ENCODE measurements around the gene KLF6. TPM values are rescaled to one million over a fixed set of nuclear protein-coding genes. Genes with fewer than 3 reads are reported as not detected.

Gene KLF6
- total and polyA plus RNA-seq, 2 donors (not counting 1 experiment from before 2014, with no cell fraction given): 96.1 to 105 TPM

DNA sequence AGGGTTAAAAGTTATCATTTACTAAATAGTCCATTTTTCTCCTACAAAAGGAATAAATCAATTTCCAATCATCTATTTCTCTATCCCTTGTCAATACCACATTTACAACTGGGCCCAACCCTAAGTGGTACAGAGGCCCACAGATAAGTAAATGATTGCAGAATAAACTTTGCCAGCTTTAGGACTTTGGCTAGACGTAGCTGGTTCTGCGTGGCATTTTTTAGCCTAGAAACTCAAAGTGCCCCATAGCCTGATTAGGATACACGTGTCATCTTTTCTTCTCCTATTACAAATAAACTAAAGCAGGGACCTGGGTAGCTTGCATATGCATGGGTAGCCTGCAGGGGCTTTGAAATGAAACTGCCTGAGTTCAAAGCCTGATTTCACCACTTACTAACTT lies 56.4 kb downstream of the KLF6 start:
- H3K9ac ChIP-seq (ENCODE audit: insufficient read depth, low read length): no peak overlapping the region
- H3K27ac ChIP-seq (ENCODE audit: insufficient read depth, low read length): no peak overlapping the region
- no peaks in the 10 kb centered on the region for H4K20me1 ChIP-seq (ENCODE audit: control insufficient read depth, extremely low read depth, insufficient read depth, low read length)
- H3K79me2 ChIP-seq (ENCODE audit: control insufficient read depth, insufficient read depth, low read length): no peaks in the 10 kb centered on the region
- no peak overlapping the region for H3K4me3 ChIP-seq (replicated peaks in 1 of 4; ENCODE audit: control extremely low read depth in 1 of 4, insufficient read depth in 1 of 4, low read depth in 3 of 4, low read length in 4 of 4)
- TF ChIP-seq EZH2 (IDR thresholded peaks at IDR 0.05; ENCODE audit: low read length, missing control alignments) (no peak), CTCF (conservative IDR thresholded peaks at IDR 0.05 in 1 of 2, IDR thresholded peaks at IDR 0.05 in 1 of 2; ENCODE audit: low read depth in 1 of 2, low read length in 2 of 2) (no peak)
- no peaks in the 10 kb centered on the region for H3K4me1 ChIP-seq (ENCODE audit: control insufficient read depth, extremely low read depth, insufficient read depth, low read length)
- H3K4me2 ChIP-seq (ENCODE audit: extremely low read depth, insufficient read depth, low read length): no peak overlapping the region
- DNase-seq (ENCODE audit: low read depth in 2 of 2): no peak
- H2AFZ ChIP-seq (ENCODE audit: low read length): no peak overlapping the region
- no peaks in the 10 kb centered on the region for H3K9me3 ChIP-seq (ENCODE audit: control insufficient read depth, insufficient read depth, low read depth, low read length)
- no peaks in the 10 kb centered on the region for H3K27me3 ChIP-seq (ENCODE audit: control insufficient read depth, insufficient read depth, low read length)
- H3K36me3 ChIP-seq (ENCODE audit: control insufficient read depth, insufficient read depth, low read length): no peaks in the 10 kb centered on the region

DNA sequence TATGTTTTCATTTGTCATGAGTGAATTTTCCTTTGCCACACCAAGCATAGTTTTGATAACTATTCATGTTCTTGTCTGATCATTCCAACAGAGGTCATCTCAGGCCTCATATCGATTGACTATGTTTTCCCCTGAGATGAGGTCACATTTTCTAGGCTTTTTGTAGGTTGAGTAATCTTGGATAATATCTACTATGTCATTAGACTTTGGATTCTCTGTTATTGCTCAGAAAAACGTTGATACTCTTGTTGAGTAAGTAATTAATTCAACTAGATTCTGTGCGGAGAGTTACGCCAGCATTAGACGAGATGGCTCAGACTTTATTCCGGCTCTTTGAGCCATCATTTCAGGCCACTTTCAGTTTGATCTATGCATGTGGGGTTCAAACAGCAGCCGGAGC lies 57.7 kb downstream of the KLF6 start:
- DNase-seq (ENCODE audit: low read depth in 2 of 2): no peak

More for the DNA sequence above, 57.7 kb downstream of the KLF6 start:
- no peaks in the 10 kb centered on the region for H3K27me3 ChIP-seq (ENCODE audit: control insufficient read depth, insufficient read depth, low read length)
- no peak overlapping the region for H2AFZ ChIP-seq (ENCODE audit: low read length)
- H3K27ac ChIP-seq (ENCODE audit: insufficient read depth, low read length): no peak overlapping the region
- TF ChIP-seq CTCF (conservative IDR thresholded peaks at IDR 0.05 in 1 of 2, IDR thresholded peaks at IDR 0.05 in 1 of 2; ENCODE audit: low read depth in 1 of 2, low read length in 2 of 2) (no peak), EZH2 (IDR thresholded peaks at IDR 0.05; ENCODE audit: low read length, missing control alignments) (no peak)
- H3K36me3 ChIP-seq (ENCODE audit: control insufficient read depth, insufficient read depth, low read length): no peaks in the 10 kb centered on the region
- no peaks in the 10 kb centered on the region for H4K20me1 ChIP-seq (ENCODE audit: control insufficient read depth, extremely low read depth, insufficient read depth, low read length)
- H3K4me3 ChIP-seq (replicated peaks in 1 of 4; ENCODE audit: control extremely low read depth in 1 of 4, insufficient read depth in 1 of 4, low read depth in 3 of 4, low read length in 4 of 4): no peak overlapping the region
- no peak overlapping the region for H3K4me2 ChIP-seq (ENCODE audit: extremely low read depth, insufficient read depth, low read length)
- no peaks in the 10 kb centered on the region for H3K4me1 ChIP-seq (ENCODE audit: control insufficient read depth, extremely low read depth, insufficient read depth, low read length)
- no peaks in the 10 kb centered on the region for H3K79me2 ChIP-seq (ENCODE audit: control insufficient read depth, insufficient read depth, low read length)
- no peak overlapping the region for H3K9ac ChIP-seq (ENCODE audit: insufficient read depth, low read length)
- no peaks in the 10 kb centered on the region for H3K9me3 ChIP-seq (ENCODE audit: control insufficient read depth, insufficient read depth, low read depth, low read length)

All from fibroblast of lung (primary cell).